ENCODE measurements around the gene NPAS3.

GRCh38 chr14:33465846-33466700, 527.4 kb downstream of the NPAS3 start:
- TF ChIP-seq CTCF (IDR thresholded peaks at IDR 0.05) (no peak), POLR2AphosphoS5 (IDR thresholded peaks at IDR 0.05) (no peak), EP300 (IDR thresholded peaks at IDR 0.05) (no peak), POLR2A (IDR thresholded peaks at IDR 0.05) (no peak)

Measured in sigmoid colon (tissue), 4 donors.